Cardiac septum (tissue), 1 donor: ENCODE results near the gene BCL7C. TPM values are rescaled to one million over a fixed set of nuclear protein-coding genes. Genes with fewer than 3 reads are reported as not detected.
"Not testable (repeated sequence)": the region's sequence is repeated elsewhere in the genome, so short reads cannot be mapped to it uniquely, and the experiment has no call there.

Source experiments
- DNase-seq: peaks from one replicate; pipeline ENCODE4 v3.0.0-alpha.2; 2020; ENCODE audit warnings: low spot score
- intact Hi-C: fragments of 100-400 bp; cut with DNase I; formaldehyde crosslinking; loops from one replicate; pipeline ENCODE4 v1.14.0; 2022
- long read RNA-seq: library from polyadenylated mRNA; unstranded; transcript quantifications from one replicate; pipeline ENCODE4 v2.0.0, GENCODE V29; 2021
- total RNA-seq: library from RNA; stranded (reverse); fragmentation: NEBNext Ultra II Directional; extraction: Animal tissue kit (Norgen Biotek cat#: 25700); gene quantifications from one replicate; pipeline ENCODE4 v1.2.1, GENCODE V29; 2021
- donor health status: DM: no; HTN: no; CAD: no.

The BCL7C gene
- 27.6 TPM for total RNA-seq
- long read RNA-seq, transcript BCL7C-203 (6 exons, 1,603 nt): minor isoform, 22 of 78 reads
- long read RNA-seq, transcript BCL7C-201 (6 exons, 1,740 nt): major isoform, 39 of 78 reads
- long read RNA-seq, partial matches to known transcripts: 2 of 78 reads
- long read RNA-seq, other reads (novel, unspliced or antisense): 13 of 78 reads

DNA sequence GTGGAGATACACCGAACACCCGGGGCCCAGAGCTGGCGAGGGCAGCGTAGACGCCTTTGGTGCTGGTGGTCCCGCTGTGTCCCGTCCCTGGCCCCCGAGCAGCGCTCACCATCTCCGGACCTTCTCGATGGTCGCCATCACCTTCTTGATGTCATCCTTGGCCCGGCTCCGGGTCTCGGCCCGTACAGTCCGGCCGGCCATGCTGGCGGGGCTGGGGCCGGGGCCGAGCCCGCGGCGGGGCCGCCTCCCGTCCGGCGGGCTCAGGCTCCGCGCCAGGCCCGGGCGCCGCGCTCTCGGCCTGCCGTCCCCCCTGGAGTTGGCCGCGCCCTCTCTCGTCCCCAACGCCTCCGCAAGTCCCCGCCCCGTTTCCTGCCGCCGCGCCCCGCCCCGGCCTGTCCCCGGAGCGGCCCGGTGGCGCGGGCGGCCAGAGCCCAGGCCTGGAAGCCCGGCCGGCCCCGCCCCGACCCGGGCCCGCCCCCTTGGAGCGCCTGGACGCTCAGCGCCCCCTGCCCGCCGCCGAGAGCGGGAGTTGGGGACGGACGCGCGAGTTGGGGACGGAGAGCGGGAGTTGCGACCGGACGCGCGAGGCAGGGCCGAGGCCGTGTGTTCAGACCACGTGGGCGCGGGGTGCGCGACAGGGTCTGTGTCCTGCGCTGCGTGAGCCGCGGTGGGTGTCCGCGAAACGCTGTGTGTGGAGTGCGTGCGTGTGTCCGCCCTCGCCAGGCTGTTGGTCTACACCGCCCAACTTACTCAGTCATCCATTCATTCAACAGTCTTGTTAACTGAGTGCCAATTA, at the start of gene BCL7C:
Gene BCL7C (minus strand): TSS at position 334 of the 796 bp plus-strand sequence. CDS start 133 bp downstream, at position 201.
- intact Hi-C loops: loop anchor here (5.0 kb wide), 1 partner anchor 107 kb away; the partner anchor contains the start of gene ZNF629
- DNase-seq: peak; percentile 97

DNA sequence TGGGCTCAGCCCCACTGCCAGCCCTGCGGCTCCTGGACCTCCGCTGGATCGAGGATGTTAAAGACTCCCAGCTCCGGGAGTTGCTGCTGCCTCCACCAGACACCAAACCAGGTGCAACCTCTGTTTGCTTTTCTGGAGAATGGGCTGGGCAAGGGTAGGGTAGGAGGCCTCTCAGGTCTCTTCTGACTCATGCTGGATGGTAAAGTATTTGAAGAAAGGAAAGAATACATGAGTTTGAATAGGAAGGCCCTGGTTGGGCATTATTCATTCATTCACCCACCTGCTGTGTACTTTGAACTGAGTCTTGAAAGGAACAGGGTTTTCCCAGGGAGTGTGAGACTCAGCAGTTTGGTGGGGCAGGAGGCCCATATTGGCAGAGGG, 48.5 kb upstream of the BCL7C start:
- intact Hi-C loops: no loop called here

GRCh38 chr16:30941600-30942425, 47.9 kb upstream of the BCL7C start:
- peak; percentile 93 for DNase-seq
- intact Hi-C loops: no loop called here

More for the DNA sequence above, 48.5 kb upstream of the BCL7C start:
- no peak for DNase-seq

- intact Hi-C loops: not testable (repeated sequence)
Measured at GRCh38 chr16:30939571-30939970, 45.7 kb upstream of the BCL7C start.

DNA sequence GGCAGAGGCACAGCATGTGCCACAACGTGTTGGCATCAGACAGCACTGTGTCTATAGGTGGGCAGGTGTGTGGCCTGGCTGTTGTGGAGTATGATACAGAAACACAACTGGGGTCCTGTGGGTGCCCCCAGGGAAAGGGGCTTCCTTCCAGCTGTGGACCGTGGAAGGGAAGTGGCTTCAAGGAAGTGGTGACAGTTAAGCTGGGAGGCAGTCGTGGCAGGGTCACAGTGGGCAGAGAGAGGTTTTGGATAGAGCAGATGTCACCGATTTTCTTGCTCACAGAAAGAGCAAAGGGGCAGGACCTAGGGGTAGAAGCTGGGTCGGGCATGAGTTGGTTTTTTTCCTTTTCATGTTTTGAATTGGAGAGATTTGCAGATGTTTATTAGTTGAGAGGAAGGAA, 43.8 kb upstream of the BCL7C start:
- intact Hi-C loops: no loop called here
- no peak for DNase-seq

More at GRCh38 chr16:30939571-30939970, 45.7 kb upstream of the BCL7C start:
- not testable (repeated sequence) for DNase-seq

GRCh38 chr16:30934827-30935557, 41.1 kb upstream of the BCL7C start:
- intact Hi-C loops: no loop called here
- DNase-seq: no peak

GRCh38 chr16:30931068-30931650, 37.3 kb upstream of the BCL7C start:
- intact Hi-C loops: no loop called here
- no peak for DNase-seq

DNA sequence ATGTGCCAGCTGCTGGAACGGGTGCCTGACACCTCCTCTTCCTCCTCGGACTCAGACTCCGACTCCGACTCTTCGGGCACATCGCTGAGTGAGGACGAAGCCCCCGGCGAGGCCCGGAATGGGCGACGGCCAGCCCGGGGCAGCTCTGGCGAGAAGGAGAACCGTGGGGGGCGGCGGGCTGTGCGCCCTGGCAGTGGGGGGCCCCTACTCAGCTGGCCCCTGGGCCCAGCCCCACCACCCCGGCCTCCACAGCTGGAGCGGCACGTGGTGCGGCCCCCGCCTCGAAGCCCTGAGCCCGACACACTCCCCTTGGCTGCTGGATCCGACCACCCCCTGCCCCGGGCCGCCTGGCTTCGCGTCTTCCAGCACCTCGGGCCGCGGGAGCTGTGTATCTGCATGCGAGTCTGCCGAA, 36.3 kb upstream of the BCL7C start:
- intact Hi-C loops: no loop called here
- DNase-seq: no peak

DNA sequence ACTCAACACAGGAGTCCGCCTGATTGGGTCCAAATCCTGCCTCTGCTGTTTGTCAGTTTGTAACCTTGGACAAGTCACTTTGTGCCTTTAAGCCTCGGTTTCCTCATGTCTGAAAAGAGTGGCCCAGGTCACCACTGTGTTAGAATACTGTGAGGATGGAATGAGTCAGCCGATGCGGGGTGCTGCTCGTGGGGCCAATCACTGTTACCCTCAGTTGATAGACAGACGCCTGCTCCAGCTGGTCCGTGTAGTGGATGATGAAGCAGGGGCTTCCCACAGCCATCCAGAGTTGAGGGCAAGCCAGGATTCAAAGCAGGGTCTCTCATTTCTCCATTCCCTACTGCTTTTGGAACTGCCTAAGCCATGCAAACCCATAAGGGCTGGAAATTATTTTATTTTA, 35.3 kb upstream of the BCL7C start:
- intact Hi-C loops: no loop called here
- DNase-seq: no peak

DNA sequence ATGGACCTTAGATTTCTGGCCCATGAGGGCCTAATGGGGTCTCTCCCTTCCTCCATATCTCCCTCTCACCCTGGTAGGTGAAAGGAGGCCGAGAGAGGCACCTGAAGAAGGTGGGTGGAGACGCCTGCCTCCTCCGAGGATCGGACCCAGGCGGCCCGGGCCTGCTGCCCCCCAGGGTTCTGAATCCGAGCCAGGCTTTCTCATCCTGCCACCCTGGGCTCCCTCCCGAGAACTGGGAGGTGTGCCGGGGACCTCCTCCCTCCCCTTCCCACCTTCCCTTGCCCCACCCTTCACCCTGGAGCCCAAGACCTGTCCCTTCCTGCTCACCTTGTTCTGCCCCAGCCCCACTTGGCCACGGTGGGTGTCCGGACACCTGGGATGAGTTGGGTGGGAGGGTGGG, 34.5 kb upstream of the BCL7C start:
- no peak for DNase-seq
- intact Hi-C loops: loop anchor here (1.0 kb wide), 1 partner anchor 166 kb away; the partner anchor contains the start of genes CFAP119 and RNF40

- intact Hi-C loops: loop anchor here (1.0 kb wide), 1 partner anchor 166 kb away; the partner anchor contains the start of genes CFAP119 and RNF40
- DNase-seq: no peak
Measured at GRCh38 chr16:30927789-30928378, 34.0 kb upstream of the BCL7C start.

DNA sequence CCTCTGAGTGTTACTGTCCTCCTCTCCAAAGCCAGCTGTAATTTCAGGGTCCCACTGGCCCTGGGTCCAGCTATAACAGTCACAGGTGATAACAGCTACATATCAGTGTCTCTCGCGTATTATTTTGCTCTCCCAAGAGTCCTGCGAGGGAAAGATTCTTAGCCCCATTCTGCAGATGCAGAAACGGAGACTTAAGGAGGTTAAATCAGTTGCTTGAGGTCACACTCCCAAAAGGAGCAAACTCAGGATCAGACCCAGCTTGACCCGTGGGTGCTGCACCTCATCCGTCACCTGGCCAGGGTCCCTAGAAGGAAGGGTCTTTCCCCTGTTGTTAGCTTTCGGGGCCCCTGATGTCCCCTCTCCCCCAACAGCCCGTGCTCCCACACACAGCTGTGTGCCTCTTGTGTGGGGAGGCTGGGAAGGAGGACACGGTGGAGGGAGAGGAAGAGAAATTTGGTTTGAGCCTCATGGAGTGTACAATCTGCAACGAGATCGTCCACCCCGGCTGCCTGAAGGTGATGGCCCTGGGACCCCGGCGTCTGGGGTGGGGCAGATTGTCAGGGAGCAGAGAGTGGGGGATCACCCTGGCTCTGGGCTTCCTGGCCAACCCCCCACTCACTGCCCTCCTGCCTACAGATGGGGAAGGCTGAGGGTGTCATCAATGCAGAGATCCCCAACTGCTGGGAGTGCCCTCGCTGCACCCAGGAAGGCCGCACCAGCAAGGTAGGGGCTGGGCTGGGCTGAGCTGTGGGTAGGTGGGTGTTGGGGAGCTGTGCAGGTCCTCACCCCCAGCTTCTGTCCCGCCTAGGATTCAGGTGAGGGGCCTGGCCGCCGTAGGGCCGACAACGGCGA, 33.3 kb upstream of the BCL7C start:
- intact Hi-C loops: no loop called here

DNA sequence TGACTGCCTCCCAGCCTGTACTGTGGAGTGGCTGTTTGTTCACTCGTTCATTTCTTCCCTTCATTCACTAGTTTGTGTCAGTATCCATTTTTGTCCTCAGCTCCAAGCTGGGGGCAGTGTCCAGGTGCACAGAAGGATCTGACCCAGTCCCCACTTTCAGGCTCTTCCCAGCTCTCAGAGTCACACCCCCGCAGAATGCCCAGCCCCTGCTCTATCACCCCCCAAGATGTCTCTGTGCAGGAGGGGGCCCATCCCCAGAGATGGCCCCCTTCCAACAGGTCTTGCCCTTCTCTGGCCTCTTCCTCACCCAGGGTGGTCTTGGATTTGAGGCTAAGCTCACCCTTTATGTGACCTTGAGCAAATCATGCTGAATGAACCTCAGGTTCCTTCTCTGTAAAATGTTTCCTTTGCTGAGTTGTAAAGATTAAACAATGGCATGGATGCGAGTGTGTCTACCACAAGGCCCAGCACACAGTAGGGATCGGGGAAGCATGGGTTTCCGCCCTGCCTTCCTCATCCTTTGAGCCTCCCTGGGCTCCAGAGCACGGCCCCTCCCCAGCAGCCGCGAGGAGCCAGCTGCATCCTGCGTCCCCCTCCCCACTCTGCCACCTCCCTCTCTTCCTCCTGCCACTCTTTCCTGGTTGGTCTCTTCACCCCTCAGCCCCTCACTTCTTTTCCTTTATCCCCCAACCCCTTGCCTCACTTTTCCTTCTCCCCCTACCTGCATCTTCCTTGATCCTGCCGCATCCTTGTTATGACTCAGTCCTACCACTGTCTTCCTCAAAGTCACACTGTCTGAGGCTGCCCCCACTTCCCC, 32.3 kb upstream of the BCL7C start:
- intact Hi-C loops: no loop called here
- no peak for DNase-seq

More for the DNA sequence above, 33.3 kb upstream of the BCL7C start:
- no peak for DNase-seq

DNA sequence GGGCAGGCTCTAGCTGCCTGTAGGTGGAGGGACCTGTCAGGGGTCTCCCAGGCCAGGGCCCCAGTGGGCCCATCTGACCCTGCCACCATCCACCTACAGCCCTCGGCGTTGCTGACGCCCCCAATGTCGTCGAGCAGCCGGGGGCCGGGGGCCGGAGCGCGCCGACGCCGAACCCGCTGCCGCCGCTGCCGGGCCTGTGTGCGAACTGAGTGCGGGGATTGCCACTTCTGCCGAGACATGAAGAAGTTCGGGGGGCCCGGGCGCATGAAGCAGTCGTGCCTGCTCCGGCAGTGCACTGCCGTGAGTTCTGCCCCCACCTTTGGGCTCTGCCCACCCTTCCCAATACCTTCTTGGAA, 31.7 kb upstream of the BCL7C start:
- no peak for DNase-seq
- intact Hi-C loops: no loop called here

- intact Hi-C loops: loop anchor here (5.0 kb wide), 2 partner anchors 138 to 268 kb away; partner anchors contain the start of genes FBRS and ZNF629
- no peak for DNase-seq
Measured at GRCh38 chr16:30924913-30925631, 31.2 kb upstream of the BCL7C start.
